Endothelial cell of umbilical vein (primary cell): ENCODE data around the gene CHD5. TPM values are rescaled to one million over a fixed set of nuclear protein-coding genes. Genes with fewer than 3 reads are reported as not detected.

Experiments used
- BruUV-seq: library from RNA; stranded (reverse); fragments of 400-500 nt; replicated peaks from 2 replicates; lab custom pipeline; 2021; lab: Mats Ljungman, UMichigan
- CTCF ChIA-PET: fragments of 300-600, 350-600 bp; sonication (Branson Sonifier 250); formaldehyde crosslinking; loops from one replicate; lab custom pipeline; 2021; ENCODE audit warnings: antibody characterized with exemption, inconsistent platforms; lab: Charles Lee
- POLR2A ChIA-PET: fragments of 300-600, 350-600 bp; sonication (Branson Sonifier 250); formaldehyde crosslinking; loops from one replicate; lab custom pipeline; 2021; ENCODE audit warnings: antibody characterized with exemption, inconsistent platforms; lab: Charles Lee
- DNase-seq: peaks from one replicate; pipeline ENCODE4 v3.0.0-alpha.2; 2011; ENCODE audit warnings: low read depth, low spot score
- FAIRE-seq: peaks from 2 replicates; lab custom pipeline; 2011; peaks lifted over from hg19 to GRCh38; lab: Jason Lieb, UNC
- H2AFZ ChIP-seq: 2 replicates; pipeline ENCODE4 v1.6.0; 2012; ENCODE audit warnings: low read depth, low read length, control low read depth, inconsistent platforms
- H3K27ac ChIP-seq: 2 replicates; pipeline ENCODE4 v1.5.1; 2011; ENCODE audit warnings: low read depth, mild to moderate bottlenecking, control low read depth, low read length, moderate library complexity; ENCODE audit not compliant: insufficient read depth
- H3K27me3 ChIP-seq, 2 experiments: 2 replicates each; pipeline versions ENCODE4 v1.6.0 to v1.6.1; 2011; ENCODE audit warnings: low read length in 2 of 2, mixed read lengths in 1 of 2; ENCODE audit not compliant: control insufficient read depth in 2 of 2, insufficient read depth in 2 of 2
- H3K36me3 ChIP-seq, 2 experiments: 2 replicates in 1 of 2; 3 replicates in 1 of 2; pipeline ENCODE4 v1.5.1; 2011; ENCODE audit warnings: low read length in 2 of 2, mild to moderate bottlenecking in 1 of 2, moderate library complexity in 1 of 2; ENCODE audit not compliant: control insufficient read depth in 2 of 2, insufficient read depth in 2 of 2; ENCODE audit errors: extremely low read depth in 1 of 2
- H3K4me1 ChIP-seq: 3 replicates; pipeline ENCODE4 v1.5.1; 2011; ENCODE audit warnings: mild to moderate bottlenecking, low read length; ENCODE audit not compliant: control insufficient read depth, insufficient read depth; ENCODE audit errors: extremely low read depth
- H3K4me2 ChIP-seq: 2 replicates; pipeline ENCODE4 v1.6.1; 2011; ENCODE audit warnings: low read length, control low read depth, mixed read lengths; ENCODE audit not compliant: insufficient read depth
- H3K4me3 ChIP-seq, 3 experiments: fragments of 200-600 bp in 1 of 3; sonication (generic), shearing (Covaris generic) in 1 of 3; replicated peaks in 1 of 3; 2 replicates each; pipeline ENCODE4 v1.5.1; 2011 to 2016; ENCODE audit warnings: control low read depth in 3 of 3, low read length in 3 of 3, mild to moderate bottlenecking in 2 of 3, inconsistent platforms in 1 of 3, low read depth in 1 of 3, moderate library complexity in 1 of 3; ENCODE audit not compliant: insufficient read depth in 1 of 3
- H3K79me2 ChIP-seq: 2 replicates; pipeline ENCODE4 v1.6.0; 2012; ENCODE audit warnings: low read length, inconsistent platforms; ENCODE audit not compliant: control insufficient read depth, insufficient read depth
- H3K9ac ChIP-seq: replicated peaks from 2 replicates; pipeline ENCODE3; 2011; ENCODE audit warnings: low read length, control low read depth; ENCODE audit not compliant: insufficient read depth; ENCODE audit errors: extremely low read depth
- H3K9me1 ChIP-seq: replicated peaks from 3 replicates; pipeline ENCODE4 v1.6.0; 2011; ENCODE audit warnings: mild to moderate bottlenecking, low read length; ENCODE audit not compliant: control insufficient read depth, insufficient read depth; ENCODE audit errors: extremely low read depth
- H3K9me3 ChIP-seq: replicated peaks from 2 replicates; pipeline ENCODE4 v1.5.1; 2012; ENCODE audit warnings: low read length, inconsistent platforms; ENCODE audit not compliant: control insufficient read depth, insufficient read depth
- H4K20me1 ChIP-seq: replicated peaks from 2 replicates; pipeline ENCODE3; 2011; ENCODE audit warnings: mild to moderate bottlenecking, low read length; ENCODE audit not compliant: control insufficient read depth, insufficient read depth; ENCODE audit errors: extremely low read depth
- CTCF ChIP-seq, 2 donors: IDR thresholded peaks; 1 replicate in 1 of 2; 2 replicates in 1 of 2; pipeline ENCODE4 v1.5.1; 2011; ENCODE audit warnings: low read length in 2 of 2, mild to moderate bottlenecking in 2 of 2, moderate library complexity in 2 of 2, control low read depth in 1 of 2, inconsistent platforms in 1 of 2, low read depth in 1 of 2; ENCODE audit not compliant: insufficient read depth in 1 of 2; ENCODE audit errors: extremely low read depth in 1 of 2
- EZH2 ChIP-seq: IDR thresholded peaks from 2 replicates; pipeline ENCODE4 v1.6.1; 2012; ENCODE audit warnings: borderline replicate concordance, low read depth, mild to moderate bottlenecking, moderate library complexity, low read length, inconsistent platforms; ENCODE audit not compliant: severe bottlenecking
- FOS ChIP-seq: IDR thresholded peaks from 2 replicates; pipeline ENCODE4 v1.6.1; 2011; ENCODE audit warnings: mild to moderate bottlenecking, low read length, moderate library complexity, borderline replicate concordance; ENCODE audit not compliant: insufficient read depth
- GATA2 ChIP-seq: IDR thresholded peaks from 2 replicates; pipeline ENCODE4 v1.7.0; 2011; ENCODE audit warnings: low read depth, mild to moderate bottlenecking, moderate library complexity, mixed read lengths, low read length; ENCODE audit not compliant: insufficient read length, insufficient read depth
- POLR2A ChIP-seq: IDR thresholded peaks from 2 replicates; pipeline ENCODE4 v1.6.1; 2012; ENCODE audit warnings: low read depth, mild to moderate bottlenecking, control low read depth, low read length
- POLR2AphosphoS5 ChIP-seq: IDR thresholded peaks from 2 replicates; pipeline ENCODE4 v1.6.1; 2012; ENCODE audit warnings: low read depth, mild to moderate bottlenecking, control low read depth, low read length, moderate library complexity; ENCODE audit not compliant: insufficient read depth
- dilution Hi-C: fragments of 300-500 bp; cut with MboI; formaldehyde crosslinking; loops from one replicate; pipeline ENCODE4 v1.15.0; 2019; ENCODE audit warnings: low sequenced_read_pairs; ENCODE audit not compliant: extremely low pct_ligation_motif_present
- intact Hi-C: fragments of 100-400 bp; cut with micrococcal nuclease; formaldehyde crosslinking; loops from one replicate; pipeline ENCODE4 v1.10.0; 2022
- polyA plus RNA-seq, 4 experiments: library from polyadenylated mRNA; depleted of rRNA in 3 of 4; stranded (reverse) in 3 of 4; unstranded in 1 of 4; fragments of >200 nt; gene quantifications; 2 replicates each; pipeline versions ENCODE4 v1.2.1 to v1.2.3, GENCODE V29; 2011 to 2012; ENCODE audit warnings: missing spikeins in 1 of 4
- total RNA-seq: library from RNA; stranded (reverse); gene quantifications from 2 replicates; pipeline ENCODE4 v1.2.3, GENCODE V29; 2021

Gene CHD5
- total and polyA plus RNA-seq, 2 donors (not counting 3 experiments of a cell fraction or from before 2014, with no cell fraction given) = 0.04 to 0.11 TPM

- Histone ChIP-seq H2AFZ (no peak overlapping the region), H3K9me1 (no peaks in the 10 kb centered on the region), H3K4me3 (no peak overlapping the region), H3K79me2 (no peaks in the 10 kb centered on the region), H3K27ac (no peak overlapping the region), H3K4me2 (no peak overlapping the region), H3K4me1 (peaks cover 10% of the 10 kb centered on the region), H3K36me3 (no peaks in the 10 kb centered on the region), H4K20me1 (no peaks in the 10 kb centered on the region), H3K27me3 (no peaks in the 10 kb centered on the region), H3K9me3 (no peaks in the 10 kb centered on the region), H3K9ac (no peak overlapping the region)
- BruUV-seq = no TSS peak
- POLR2A ChIA-PET = interaction anchor here (0.6 kb wide), 1 partner anchor 65 kb away, joined by 11 read pairs; no protein-coding TSS in a partner anchor
- FAIRE-seq (no peak), DNase-seq (no peak)
- TF ChIP-seq CTCF (IDR thresholded peaks at IDR 0.05; ENCODE audit: extremely low read depth in 1 of 2, insufficient read depth in 1 of 2, low read depth in 1 of 2, low read length in 2 of 2) (no peak), EZH2 (no peak), GATA2 (no peak), POLR2A (no peak), POLR2AphosphoS5 (no peak)
- CTCF ChIA-PET = no interaction called here
- intact Hi-C loops = no loop called here
- dilution Hi-C loops = no loop called here
Measured at GRCh38 chr1:6062670-6063069, 117.5 kb downstream of the CHD5 start.

GRCh38 chr1:6059866-6060265 is 120.3 kb downstream of the CHD5 start:
- Histone ChIP-seq H3K79me2 (no peaks in the 10 kb centered on the region), H3K27ac (no peak overlapping the region), H3K9me1 (no peaks in the 10 kb centered on the region), H3K4me3 (no peak overlapping the region), H3K27me3 (no peaks in the 10 kb centered on the region), H3K36me3 (no peaks in the 10 kb centered on the region), H3K4me1 (peaks cover 10% of the 10 kb centered on the region), H3K4me2 (no peak overlapping the region), H3K9me3 (no peaks in the 10 kb centered on the region), H4K20me1 (no peaks in the 10 kb centered on the region), H2AFZ (no peak overlapping the region), H3K9ac (no peak overlapping the region)
- TF ChIP-seq EZH2 = no peak
- no peak for TF ChIP-seq CTCF (IDR thresholded peaks at IDR 0.05; ENCODE audit: extremely low read depth in 1 of 2, insufficient read depth in 1 of 2, low read depth in 1 of 2, low read length in 2 of 2)
- no peak for TF ChIP-seq POLR2AphosphoS5
- TF ChIP-seq GATA2 = no peak
- no peak for TF ChIP-seq FOS
- no TSS peak for BruUV-seq
- dilution Hi-C loops (no loop called here), intact Hi-C loops (loop anchor here (2.0 to 5.0 kb wide), 3 partner anchors 121 to 282 kb away; partner anchors contain the start of gene CHD5)
- CTCF ChIA-PET = interaction anchor here (1.4 kb wide), 1 partner anchor 34 kb away, joined by 3 read pairs; no protein-coding TSS in a partner anchor
- FAIRE-seq (no peak), DNase-seq (no peak)
- POLR2A ChIA-PET = no interaction called here
